ENCODE results near the gene SYNE3.

- TF ChIP-seq, protein P1, sequence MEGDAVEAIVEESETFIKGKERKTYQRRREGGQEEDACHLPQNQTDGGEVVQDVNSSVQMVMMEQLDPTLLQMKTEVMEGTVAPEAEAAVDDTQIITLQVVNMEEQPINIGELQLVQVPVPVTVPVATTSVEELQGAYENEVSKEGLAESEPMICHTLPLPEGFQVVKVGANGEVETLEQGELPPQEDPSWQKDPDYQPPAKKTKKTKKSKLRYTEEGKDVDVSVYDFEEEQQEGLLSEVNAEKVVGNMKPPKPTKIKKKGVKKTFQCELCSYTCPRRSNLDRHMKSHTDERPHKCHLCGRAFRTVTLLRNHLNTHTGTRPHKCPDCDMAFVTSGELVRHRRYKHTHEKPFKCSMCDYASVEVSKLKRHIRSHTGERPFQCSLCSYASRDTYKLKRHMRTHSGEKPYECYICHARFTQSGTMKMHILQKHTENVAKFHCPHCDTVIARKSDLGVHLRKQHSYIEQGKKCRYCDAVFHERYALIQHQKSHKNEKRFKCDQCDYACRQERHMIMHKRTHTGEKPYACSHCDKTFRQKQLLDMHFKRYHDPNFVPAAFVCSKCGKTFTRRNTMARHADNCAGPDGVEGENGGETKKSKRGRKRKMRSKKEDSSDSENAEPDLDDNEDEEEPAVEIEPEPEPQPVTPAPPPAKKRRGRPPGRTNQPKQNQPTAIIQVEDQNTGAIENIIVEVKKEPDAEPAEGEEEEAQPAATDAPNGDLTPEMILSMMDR (conservative IDR thresholded peaks at IDR 0.05), result no peak
- TF ChIP-seq ZFX (IDR thresholded peaks at IDR 0.05), result no peak
Observed at GRCh38 chr14:95474941-95475340, 41.5 kb downstream of the SYNE3 start.
